HepG2 (cell line): Measurements from ENCODE around the gene ITGA2. TPM values are rescaled to one million over a fixed set of nuclear protein-coding genes. Genes with fewer than 3 reads are reported as not detected.

ENCODE experiments used
- ARID2 ChIP-seq: sonication (generic); formaldehyde crosslinking; IDR thresholded peaks from 2 replicates; pipeline ENCODE4 v1.8.1; 2022; ENCODE audit warnings: mild to moderate bottlenecking, missing genetic modification reagents, borderline replicate concordance
- BRCA1 ChIP-seq: sonication (generic); formaldehyde crosslinking; IDR thresholded peaks from 2 replicates; pipeline ENCODE4 v1.4.0; 2020; ENCODE audit warnings: missing genetic modification reagents
- ETV6 ChIP-seq: sonication (generic); formaldehyde crosslinking; conservative IDR thresholded peaks from 2 replicates; pipeline ENCODE4 v1.4.0; 2020; ENCODE audit warnings: missing genetic modification reagents
- IKZF4 ChIP-seq: sonication (generic); formaldehyde crosslinking; IDR thresholded peaks from 2 replicates; pipeline ENCODE4 v1.5.1; 2020; ENCODE audit warnings: borderline replicate concordance, mild to moderate bottlenecking, low read depth, missing genetic modification reagents; ENCODE audit errors: not compliant biosample characterization
- JUND ChIP-seq: sonication (generic); formaldehyde crosslinking; IDR thresholded peaks from 2 replicates; pipeline ENCODE4 v1.8.0; 2022; ENCODE audit warnings: mild to moderate bottlenecking, missing genetic modification reagents
- KLF11 ChIP-seq: IDR thresholded peaks from 2 replicates; pipeline ENCODE4 v1.6.1; 2016; ENCODE audit warnings: missing compliant biosample characterization
- MED8 ChIP-seq: sonication (generic); formaldehyde crosslinking; IDR thresholded peaks from 2 replicates; pipeline ENCODE4 v1.8.1; 2023; ENCODE audit warnings: mild to moderate bottlenecking, missing genetic modification reagents; ENCODE audit not compliant: insufficient replicate concordance
- NFE2L2 ChIP-seq: fragments of 150-350 bp; IDR thresholded peaks from 2 replicates; pipeline ENCODE4 v1.6.1; 2014; ENCODE audit warnings: low read length
- POLR2A ChIP-seq, 2 experiments: IDR thresholded peaks; 2 replicates each; pipeline ENCODE4 v1.6.1; 2011; ENCODE audit warnings: low read depth in 2 of 2, low read length in 2 of 2, mild to moderate bottlenecking in 1 of 2, moderate library complexity in 1 of 2; ENCODE audit not compliant: insufficient read depth in 1 of 2
- PRPF4 ChIP-seq: fragments of 200-400 bp; formaldehyde crosslinking; IDR thresholded peaks from 2 replicates; pipeline ENCODE4 v1.6.1; 2016; ENCODE audit warnings: low read length, low read depth; ENCODE audit not compliant: poor library complexity, severe bottlenecking
- SOX6 ChIP-seq, 2 experiments: fragments of 450-650 bp in 1 of 2; sonication (generic) in 1 of 2; formaldehyde crosslinking in 1 of 2; IDR thresholded peaks; 2 replicates each; pipeline versions ENCODE4 v1.4.0 to v1.6.1; 2017 to 2020; ENCODE audit warnings: antibody characterized with exemption in 1 of 2, mild to moderate bottlenecking in 1 of 2, missing genetic modification reagents in 1 of 2
- SRSF9 ChIP-seq: fragments of 200-400 bp; formaldehyde crosslinking; IDR thresholded peaks from 2 replicates; pipeline ENCODE4 v1.6.1; 2018; ENCODE audit warnings: borderline replicate concordance, mild to moderate bottlenecking, low read depth, low read length; ENCODE audit not compliant: insufficient read depth, poor library complexity, severe bottlenecking
- SSRP1 ChIP-seq: IDR thresholded peaks from 2 replicates; pipeline ENCODE4 v1.6.1; 2016; ENCODE audit warnings: control low read depth
- TCF7 ChIP-seq: sonication (generic); IDR thresholded peaks from 2 replicates; pipeline ENCODE4 v1.6.1; 2016; ENCODE audit warnings: antibody characterized with exemption, low read depth
- ZHX2 ChIP-seq, 2 experiments: sonication (generic) in 1 of 2; formaldehyde crosslinking in 1 of 2; IDR thresholded peaks; 2 replicates each; pipeline versions ENCODE4 v1.6.1 to v1.9.0; 2014 to 2022; ENCODE audit warnings: antibody characterized with exemption in 1 of 2, borderline replicate concordance in 1 of 2, inconsistent platforms in 1 of 2, low read depth in 1 of 2, missing genetic modification reagents in 1 of 2
- ZNF10 ChIP-seq: sonication (generic); formaldehyde crosslinking; IDR thresholded peaks from 2 replicates; pipeline ENCODE4 v1.4.0; 2020; ENCODE audit warnings: mild to moderate bottlenecking, low read depth, missing genetic modification reagents, borderline replicate concordance
- ZNF230 ChIP-seq: sonication (generic); formaldehyde crosslinking; IDR thresholded peaks from 2 replicates; pipeline ENCODE4 v1.4.0; 2020; ENCODE audit warnings: mild to moderate bottlenecking, missing genetic modification reagents
- ZNF256 ChIP-seq: sonication (generic); formaldehyde crosslinking; conservative IDR thresholded peaks from 2 replicates; pipeline ENCODE4 v1.4.0; 2020; ENCODE audit warnings: missing genetic modification reagents
- ZNF382 ChIP-seq: sonication (generic); formaldehyde crosslinking; IDR thresholded peaks from 2 replicates; pipeline ENCODE4 v1.5.0; 2020; ENCODE audit warnings: missing genetic modification reagents, mild to moderate bottlenecking, borderline replicate concordance
- ZNF484 ChIP-seq: sonication (generic); formaldehyde crosslinking; IDR thresholded peaks from 2 replicates; pipeline ENCODE4 v1.5.1; 2020; ENCODE audit warnings: mild to moderate bottlenecking, low read depth, missing genetic modification reagents, borderline replicate concordance
- ZNF547 ChIP-seq: sonication (generic); formaldehyde crosslinking; IDR thresholded peaks from 2 replicates; pipeline ENCODE4 v1.5.1; 2020; ENCODE audit warnings: mild to moderate bottlenecking, missing genetic modification reagents
- ZNF766 ChIP-seq: sonication (generic); formaldehyde crosslinking; IDR thresholded peaks from 2 replicates; pipeline ENCODE4 v1.5.0; 2020; ENCODE audit warnings: missing genetic modification reagents, borderline replicate concordance
- ZSCAN29 ChIP-seq: sonication (generic); formaldehyde crosslinking; conservative IDR thresholded peaks from 2 replicates; pipeline ENCODE4 v1.4.0; 2020; ENCODE audit warnings: mild to moderate bottlenecking, missing genetic modification reagents
- polyA plus RNA-seq, 8 experiments: library from polyadenylated mRNA; depleted of rRNA in 3 of 8; stranded (reverse) in 7 of 8; unstranded in 1 of 8; fragments of >200 nt; fragmentation: Illumina TruSeq in 4 of 8; extraction: Trizol in 4 of 8; gene quantifications; 2 replicates each; pipeline versions ENCODE4 v1.2.1 to v1.2.3, GENCODE V29; 2011 to 2016; ENCODE audit warnings: low read depth in 4 of 8, missing spikeins in 1 of 8, mixed read lengths in 1 of 8; ENCODE audit not compliant: insufficient read depth in 1 of 8
- total RNA-seq, 5 experiments: library from RNA; depleted of rRNA; stranded (reverse); fragments of >200 nt; fragmentation: Illumina TruSeq; extraction: Trizol; gene quantifications; 2 replicates each; pipeline ENCODE4 v1.2.3, GENCODE V29; 2016; ENCODE audit warnings: low read depth in 1 of 5

Gene ITGA2
- total and polyA plus RNA-seq, 2 of the 13 experiments (the other 11 are each of a cell fraction or from before 2014, with no cell fraction given), result 15.8 to 58.3 TPM

GRCh38 chr5:52956915-52957747 lies 32.0 kb upstream of the ITGA2 start (continued):
- TF ChIP-seq ZHX2 (IDR thresholded peaks at IDR 0.05; ENCODE audit: low read depth), result no peak
- no peak for TF ChIP-seq ZHX2 (CRISPR knock-in tag; IDR thresholded peaks at IDR 0.05; ENCODE audit: borderline replicate concordance)
- peak; percentile 30; the same call in 1 of the 2 replicates for TF ChIP-seq NFE2L2
- TF ChIP-seq ZNF382 (CRISPR knock-in tag), result no peak
- 0 out of 4 replicates have a peak, but pooled peaks have one; percentile 10 to 27 for TF ChIP-seq POLR2A (IDR thresholded peaks at IDR 0.05; ENCODE audit: insufficient read depth in 1 of 2, low read depth in 2 of 2, low read length in 2 of 2)
- no peak for TF ChIP-seq BRCA1 (CRISPR knock-in tag)
- TF ChIP-seq ZSCAN29, result 0 out of 2 replicates have a peak, but pooled peaks have one; percentile 7
- TF ChIP-seq ZNF484 (CRISPR knock-in tag), result no peak
- no peak for TF ChIP-seq ZNF547 (CRISPR knock-in tag)
- TF ChIP-seq SOX6 (IDR thresholded peaks at IDR 0.05), result no peak
- TF ChIP-seq SOX6 (CRISPR knock-in tag; IDR thresholded peaks at IDR 0.05), result peak; percentile 78
- 0 out of 2 replicates have a peak, but pooled peaks have one; percentile 51 for TF ChIP-seq SSRP1
- no peak for TF ChIP-seq ZNF256
- 0 out of 2 replicates have a peak, but pooled peaks have one; percentile 18 for TF ChIP-seq JUND (CRISPR knock-in tag)
- no peak for TF ChIP-seq ARID2 (CRISPR knock-in tag)
- TF ChIP-seq ETV6 (CRISPR knock-in tag), result no peak
- TF ChIP-seq ZNF10 (CRISPR knock-in tag), result no peak
- no peak for TF ChIP-seq ZNF766 (CRISPR knock-in tag)
- TF ChIP-seq MED8, result no peak
- no peak for TF ChIP-seq IKZF4 (CRISPR knock-in tag)
- TF ChIP-seq SRSF9, result no peak
- peak; percentile 61 for TF ChIP-seq TCF7
- no peak for TF ChIP-seq PRPF4
- no peak for TF ChIP-seq KLF11 (CRISPR knock-in tag)
- TF ChIP-seq ZNF230 (CRISPR knock-in tag), result no peak
